H1 (cell line): ENCODE data around the gene TMEM51. TPM values are rescaled to one million over a fixed set of nuclear protein-coding genes. Genes with fewer than 3 reads are reported as not detected.

Experiments used
- CTCF ChIA-PET: fragments of 300-600 bp; sonication (Branson Sonifier 250); formaldehyde crosslinking; loops from one replicate; lab custom pipeline; 2021; ENCODE audit not compliant: partially characterized antibody; lab: Charles Lee
- POLR2A ChIA-PET: fragments of 300-600 bp; sonication (Branson Sonifier 250); formaldehyde crosslinking; loops from one replicate; lab custom pipeline; 2021; ENCODE audit warnings: inconsistent platforms; ENCODE audit not compliant: partially characterized antibody; lab: Charles Lee
- DNase-seq, 2 experiments: peaks; one replicate each; pipeline versions ENCODE4 v3.0.0 to v3.0.0-alpha.2; 2010 to 2022; ENCODE audit warnings: low spot score in 2 of 2, low read depth in 1 of 2, mixed read lengths in 1 of 2
- FAIRE-seq: peaks from 2 replicates; lab custom pipeline; 2011; peaks lifted over from hg19 to GRCh38; lab: Jason Lieb, UNC
- H2AFZ ChIP-seq: 2 replicates; pipeline ENCODE4 v1.8.1; 2012; ENCODE audit warnings: low read length, inconsistent platforms
- H2AK5ac ChIP-seq: 2 replicates; pipeline ENCODE4 v1.6.1; 2013; ENCODE audit warnings: low read depth, low read length
- H2BK120ac ChIP-seq: replicated peaks from 2 replicates; pipeline ENCODE3; 2013; ENCODE audit warnings: low read depth, low read length, inconsistent platforms
- H2BK12ac ChIP-seq: 2 replicates; pipeline ENCODE4 v1.6.1; 2013; ENCODE audit warnings: low read depth, low read length
- H2BK15ac ChIP-seq: 2 replicates; pipeline ENCODE4 v1.6.1; 2013; ENCODE audit warnings: low read length
- H2BK20ac ChIP-seq: 2 replicates; pipeline ENCODE4 v1.6.1; 2013; ENCODE audit warnings: low read length
- H2BK5ac ChIP-seq: 2 replicates; pipeline ENCODE4 v1.6.1; 2013; ENCODE audit warnings: low read depth, low read length
- H3K14ac ChIP-seq: 2 replicates; pipeline ENCODE4 v1.6.1; 2013; ENCODE audit warnings: inconsistent platforms; ENCODE audit not compliant: insufficient read length
- H3K18ac ChIP-seq: 2 replicates; pipeline ENCODE4 v1.6.1; 2013; ENCODE audit warnings: low read length; ENCODE audit errors: extremely low read depth
- H3K23ac ChIP-seq: 2 replicates; pipeline ENCODE4 v1.6.1; 2013; ENCODE audit warnings: inconsistent platforms; ENCODE audit not compliant: insufficient read length
- H3K23me2 ChIP-seq: 2 replicates; pipeline ENCODE4 v1.6.1; 2013; ENCODE audit warnings: low read depth, low read length
- H3K27ac ChIP-seq: 2 replicates; pipeline ENCODE4 v1.6.1; 2011; ENCODE audit warnings: low read depth, low read length, inconsistent platforms
- H3K27me3 ChIP-seq, 4 experiments: replicated peaks in 1 of 4; 1 replicate in 1 of 4; 2 replicates in 3 of 4; pipeline versions ENCODE4 v1.6.1 to v1.8.1; 2011 to 2013; ENCODE audit warnings: low read length in 3 of 4, mild to moderate bottlenecking in 3 of 4, inconsistent platforms in 2 of 4, mixed read lengths in 2 of 4, moderate library complexity in 1 of 4; ENCODE audit not compliant: control insufficient read depth in 3 of 4, insufficient read depth in 3 of 4; ENCODE audit errors: extremely low read depth in 1 of 4
- H3K36me3 ChIP-seq, 4 experiments: 2 replicates each; pipeline versions ENCODE4 v1.6.1 to v1.8.1; 2011 to 2013; ENCODE audit warnings: mild to moderate bottlenecking in 4 of 4, low read length in 3 of 4, moderate library complexity in 2 of 4, control low read depth in 1 of 4, inconsistent platforms in 1 of 4; ENCODE audit not compliant: insufficient read depth in 4 of 4, control insufficient read depth in 2 of 4
- H3K4ac ChIP-seq: replicated peaks from 2 replicates; pipeline ENCODE3; 2013; ENCODE audit warnings: low read length, low read depth, mixed read lengths, inconsistent platforms; ENCODE audit not compliant: insufficient read length
- H3K4me1 ChIP-seq, 4 experiments: replicated peaks in 1 of 4; 1 replicate in 1 of 4; 2 replicates in 3 of 4; pipeline versions ENCODE4 v1.6.1 to v1.8.1; 2011 to 2013; ENCODE audit warnings: low read length in 3 of 4, inconsistent platforms in 2 of 4, mixed read lengths in 1 of 4; ENCODE audit not compliant: insufficient read depth in 4 of 4, control insufficient read depth in 3 of 4
- H3K4me2 ChIP-seq, 2 experiments: 2 replicates each; pipeline versions ENCODE4 v1.6.1 to v1.8.1; 2011 to 2013; ENCODE audit warnings: low read depth in 2 of 2, low read length in 2 of 2, control low read depth in 1 of 2, inconsistent platforms in 1 of 2, mild to moderate bottlenecking in 1 of 2; ENCODE audit not compliant: insufficient read depth in 1 of 2
- H3K4me3 ChIP-seq, 4 experiments: fragments of 200-600, 300-600 bp in 1 of 4; sonication (generic), shearing (Covaris generic), sonication (Bioruptor Twin) in 1 of 4; 2 replicates each; pipeline versions ENCODE4 v1.5.1 to v1.8.1; 2011 to 2016; ENCODE audit warnings: low read length in 4 of 4, low read depth in 3 of 4, control low read depth in 2 of 4, inconsistent platforms in 2 of 4, mild to moderate bottlenecking in 2 of 4, mixed read lengths in 1 of 4, moderate library complexity in 1 of 4; ENCODE audit not compliant: insufficient read depth in 2 of 4; ENCODE audit errors: extremely low read depth in 1 of 4
- H3K56ac ChIP-seq: replicated peaks from 2 replicates; pipeline ENCODE3; 2013; ENCODE audit warnings: low read depth, mild to moderate bottlenecking, mixed read lengths, low read length, inconsistent platforms; ENCODE audit not compliant: insufficient read length
- H3K79me1 ChIP-seq: 2 replicates; pipeline ENCODE4 v1.6.1; 2013; ENCODE audit warnings: low read depth, low read length, control low read depth
- H3K79me2 ChIP-seq, 2 experiments: 2 replicates each; pipeline versions ENCODE4 v1.6.1 to v1.8.1; 2012 to 2013; ENCODE audit warnings: low read length in 2 of 2, mild to moderate bottlenecking in 2 of 2, inconsistent platforms in 1 of 2; ENCODE audit not compliant: insufficient read depth in 2 of 2, control insufficient read depth in 1 of 2
- H3K9ac ChIP-seq, 4 experiments: replicated peaks in 1 of 4; 1 replicate in 1 of 4; 2 replicates in 3 of 4; pipeline versions ENCODE4 v1.6.1 to v1.8.1; 2011 to 2013; ENCODE audit warnings: low read depth in 3 of 4, low read length in 3 of 4, control low read depth in 2 of 4, mild to moderate bottlenecking in 2 of 4, moderate library complexity in 2 of 4, inconsistent platforms in 1 of 4; ENCODE audit errors: extremely low read depth in 1 of 4
- H3K9me3 ChIP-seq, 2 experiments: 2 replicates each; pipeline versions ENCODE4 v1.6.1 to v1.8.1; 2012 to 2013; ENCODE audit warnings: mild to moderate bottlenecking in 2 of 2, moderate library complexity in 2 of 2, control low read depth in 1 of 2, inconsistent platforms in 1 of 2, low read depth in 1 of 2, low read length in 1 of 2, mixed read lengths in 1 of 2; ENCODE audit not compliant: insufficient read depth in 2 of 2
- H4K20me1 ChIP-seq, 2 experiments: replicated peaks in 1 of 2; 2 replicates each; pipeline versions ENCODE3 to v1.8.1; 2011 to 2013; ENCODE audit warnings: inconsistent platforms in 2 of 2, low read length in 2 of 2, mild to moderate bottlenecking in 1 of 2; ENCODE audit not compliant: insufficient read depth in 2 of 2, control insufficient read depth in 1 of 2
- H4K5ac ChIP-seq: 2 replicates; pipeline ENCODE4 v1.6.1; 2013; ENCODE audit warnings: low read length, low read depth, mixed read lengths, inconsistent platforms; ENCODE audit not compliant: insufficient read length
- H4K8ac ChIP-seq: 2 replicates; pipeline ENCODE4 v1.8.0; 2013; ENCODE audit warnings: mild to moderate bottlenecking, moderate library complexity, low read length, inconsistent platforms; ENCODE audit not compliant: insufficient read depth; ENCODE audit errors: extremely low read depth
- H4K91ac ChIP-seq: replicated peaks from 2 replicates; pipeline ENCODE3; 2013; ENCODE audit warnings: low read length, mixed read lengths, inconsistent platforms; ENCODE audit not compliant: insufficient read length
- TBP ChIP-seq: IDR thresholded peaks from 2 replicates; pipeline ENCODE4 v1.6.1; 2011; ENCODE audit warnings: low read depth, low read length, improper control_type of control experiment
- WGBS, 2 experiments: shearing (Covaris generic) in 1 of 2; methylation state at CpG; one replicate each; pipeline versions ENCODE4 v1.1.6 to v1.1.7; 2013 to 2015; ENCODE audit warnings: low lambda C conversion rate in 2 of 2, mixed read lengths in 2 of 2, inconsistent platforms in 1 of 2, low coverage in 1 of 2, missing lambda C conversion rate in 1 of 2; ENCODE audit not compliant: insufficient replicate concordance in 2 of 2, insufficient coverage in 1 of 2, insufficient read length in 1 of 2; ENCODE audit errors: extremely low coverage in 1 of 2, missing lambda C conversion rate in 1 of 2; 5-methylcytosine and 5-hydroxymethylcytosine counted together
- polyA plus RNA-seq, 7 experiments: library from polyadenylated mRNA; depleted of rRNA in 3 of 7; stranded (reverse) in 5 of 7; unstranded in 2 of 7; fragments of >200 nt in 5 of 7; fragments of 200-250 nt in 2 of 7; gene quantifications; 1 replicate in 5 of 7; 2 replicates in 1 of 7; 4 replicates in 1 of 7; pipeline versions ENCODE4 v1.2.1 to v1.2.3, GENCODE V29; 2011 to 2013; ENCODE audit warnings: missing spikeins in 2 of 7, mixed read lengths in 2 of 7
- total RNA-seq: library from RNA; stranded (reverse); fragmentation: NEBNext Ultra II Directional; extraction: Animal tissue kit (Norgen Biotek cat#: 25700); gene quantifications from 2 replicates; pipeline ENCODE4 v1.2.1, GENCODE V29; 2021

TMEM51 gene
- total and polyA plus RNA-seq, 2 of the 8 experiments (the other 6 are each of a cell fraction or from before 2014, with no cell fraction given): 9.9 to 10.7 TPM

- ChIA-PET POLR2A (interaction anchor here (1.0 kb wide), 1 partner anchor 108 kb away, joined by 3 read pairs; the partner anchor contains the start of gene TMEM51), CTCF (interaction anchor here (0.6 to 4.7 kb wide), 11 partner anchors 11 to 734 kb away, joined by 3 to 45 read pairs (median 4); no protein-coding TSS in a partner anchor)
- Histone ChIP-seq H3K36me3 (no peaks in the 10 kb centered on the region), H3K79me1 (no peaks in the 10 kb centered on the region), H3K4me1 (peaks cover 0 to 4% (median 2%) of the 10 kb centered on the region in 4 experiments; a peak in 3 of 7 replicates), H4K91ac (no peak overlapping the region), H4K5ac (no peak overlapping the region), H3K4ac (no peak overlapping the region), H3K23ac (no peak overlapping the region), H3K14ac (no peak overlapping the region), H2BK15ac (no peak overlapping the region), H3K4me2 (no peak overlapping the region), H2BK5ac (no peak overlapping the region), H3K79me2 (no peaks in the 10 kb centered on the region), H3K23me2 (no peaks in the 10 kb centered on the region), H4K20me1 (no peaks in the 10 kb centered on the region), H3K56ac (no peak overlapping the region), H3K9ac (no peak overlapping the region), H3K18ac (no peak overlapping the region; the same call in none of the 2 replicates), H2BK20ac (no peak overlapping the region), H2BK120ac (no peak overlapping the region), H3K27me3 (no peaks in the 10 kb centered on the region), H3K9me3 (no peaks in the 10 kb centered on the region), H2BK12ac (no peak overlapping the region), H2AK5ac (no peak overlapping the region), H2AFZ (no peak overlapping the region), H3K27ac (no peak overlapping the region), H3K4me3 (no peak overlapping the region), H4K8ac (no peak overlapping the region)
- WGBS, 2 experiments: 86% methylated on average over 20 of the region's 20 CpGs; no CpG with 5 or more reads in 1 of the 2 experiments
- peak in 1 of 2 experiments; percentile 46 for DNase-seq
- FAIRE-seq: no peak
- no peak for TF ChIP-seq TBP
Measured at GRCh38 chr1:15261155-15262002, 107.8 kb downstream of the TMEM51 start.
